Measurements from ENCODE around the gene IQCE. TPM values are rescaled to one million over a fixed set of nuclear protein-coding genes. Genes with fewer than 3 reads are reported as not detected.

The IQCE gene
- total RNA-seq, 1 donor from 2014 or later: 29.6 TPM

GRCh38 chr7:2637505-2638223 lies 78.9 kb downstream of the IQCE start:
- Mint-ChIP-seq H3K36me3 (no peaks in the 10 kb centered on the region), H3K4me1 (peaks cover 55% of the 10 kb centered on the region), H3K27me3 (ENCODE audit: low read depth) (no peaks in the 10 kb centered on the region), H3K4me3 (peak overlapping the region; percentile 20), H3K27ac (peak overlapping the region; percentile 79), H3K9me3 (no peaks in the 10 kb centered on the region)
- TF ChIP-seq CTCF (IDR thresholded peaks at IDR 0.05; ENCODE audit: unreplicated experiment): no peak
- DNase-seq (ENCODE audit: low spot score in 2 of 2, unreplicated experiment in 2 of 2): no peak

- DNase-seq (ENCODE audit: low spot score in 2 of 2, unreplicated experiment in 2 of 2): no peak
- peaks cover 51% of the 10 kb centered on the region for H3K4me1 Mint-ChIP-seq
- H3K36me3 Mint-ChIP-seq: no peaks in the 10 kb centered on the region
- H3K9me3 Mint-ChIP-seq: no peaks in the 10 kb centered on the region
- no peaks in the 10 kb centered on the region for H3K27me3 Mint-ChIP-seq (ENCODE audit: low read depth)
- peak overlapping the region; percentile 79 for H3K27ac Mint-ChIP-seq
- TF ChIP-seq CTCF (IDR thresholded peaks at IDR 0.05; ENCODE audit: unreplicated experiment): no peak
- H3K4me3 Mint-ChIP-seq: peak overlapping the region; percentile 20
These were observed 79.6 kb downstream of the IQCE start for GRCh38 chr7:2638224-2638991.

- no peaks in the 10 kb centered on the region for H3K27me3 Mint-ChIP-seq (ENCODE audit: low read depth)
- no peak overlapping the region for H3K4me3 Mint-ChIP-seq
- H3K36me3 Mint-ChIP-seq: no peaks in the 10 kb centered on the region
- peaks cover 46% of the 10 kb centered on the region for H3K4me1 Mint-ChIP-seq
- TF ChIP-seq CTCF (IDR thresholded peaks at IDR 0.05; ENCODE audit: unreplicated experiment): no peak
- DNase-seq (ENCODE audit: low spot score in 2 of 2, unreplicated experiment in 2 of 2): no peak
- H3K9me3 Mint-ChIP-seq: no peaks in the 10 kb centered on the region
- H3K27ac Mint-ChIP-seq: peak overlapping the region; percentile 79
These were observed 80.5 kb downstream of the IQCE start for GRCh38 chr7:2639181-2639681.

- H3K36me3 Mint-ChIP-seq: no peaks in the 10 kb centered on the region
- no peak for TF ChIP-seq CTCF (IDR thresholded peaks at IDR 0.05; ENCODE audit: unreplicated experiment)
- no peak for DNase-seq (ENCODE audit: low spot score in 2 of 2, unreplicated experiment in 2 of 2)
- no peaks in the 10 kb centered on the region for H3K27me3 Mint-ChIP-seq (ENCODE audit: low read depth)
- H3K4me1 Mint-ChIP-seq: peaks cover 48% of the 10 kb centered on the region
- no peak overlapping the region for H3K4me3 Mint-ChIP-seq
- no peaks in the 10 kb centered on the region for H3K9me3 Mint-ChIP-seq
- no peak overlapping the region for H3K27ac Mint-ChIP-seq
These were observed 81.1 kb downstream of the IQCE start for GRCh38 chr7:2639695-2640481.

GRCh38 chr7:2640482-2640830 lies 81.7 kb downstream of the IQCE start:
- H3K27me3 Mint-ChIP-seq (ENCODE audit: low read depth): no peaks in the 10 kb centered on the region
- no peak for DNase-seq (ENCODE audit: low spot score in 2 of 2, unreplicated experiment in 2 of 2)
- H3K27ac Mint-ChIP-seq: no peak overlapping the region
- no peak for TF ChIP-seq CTCF (IDR thresholded peaks at IDR 0.05; ENCODE audit: unreplicated experiment)
- no peak overlapping the region for H3K4me3 Mint-ChIP-seq
- no peaks in the 10 kb centered on the region for H3K9me3 Mint-ChIP-seq
- no peaks in the 10 kb centered on the region for H3K36me3 Mint-ChIP-seq
- H3K4me1 Mint-ChIP-seq: peaks cover 48% of the 10 kb centered on the region
